Activated CD4-positive, alpha-beta T cell treated with anti-CD3 and anti-CD28 coated beads, Interleukin-2, amount 50 U/mL, for 16 hours (primary cell): ENCODE measurements around the gene MRPL49.
A peak's percentile ranks its signal among the peaks of the same experiment; 100 is the strongest.
"Not testable (repeated sequence)": the region's sequence is repeated elsewhere in the genome, so short reads cannot be mapped to it uniquely, and the experiment has no call there.

Experiments
- DNase-seq: peaks from one replicate; pipeline ENCODE4 v3.0.0-alpha.2; 2020

Gene MRPL49

DNA sequence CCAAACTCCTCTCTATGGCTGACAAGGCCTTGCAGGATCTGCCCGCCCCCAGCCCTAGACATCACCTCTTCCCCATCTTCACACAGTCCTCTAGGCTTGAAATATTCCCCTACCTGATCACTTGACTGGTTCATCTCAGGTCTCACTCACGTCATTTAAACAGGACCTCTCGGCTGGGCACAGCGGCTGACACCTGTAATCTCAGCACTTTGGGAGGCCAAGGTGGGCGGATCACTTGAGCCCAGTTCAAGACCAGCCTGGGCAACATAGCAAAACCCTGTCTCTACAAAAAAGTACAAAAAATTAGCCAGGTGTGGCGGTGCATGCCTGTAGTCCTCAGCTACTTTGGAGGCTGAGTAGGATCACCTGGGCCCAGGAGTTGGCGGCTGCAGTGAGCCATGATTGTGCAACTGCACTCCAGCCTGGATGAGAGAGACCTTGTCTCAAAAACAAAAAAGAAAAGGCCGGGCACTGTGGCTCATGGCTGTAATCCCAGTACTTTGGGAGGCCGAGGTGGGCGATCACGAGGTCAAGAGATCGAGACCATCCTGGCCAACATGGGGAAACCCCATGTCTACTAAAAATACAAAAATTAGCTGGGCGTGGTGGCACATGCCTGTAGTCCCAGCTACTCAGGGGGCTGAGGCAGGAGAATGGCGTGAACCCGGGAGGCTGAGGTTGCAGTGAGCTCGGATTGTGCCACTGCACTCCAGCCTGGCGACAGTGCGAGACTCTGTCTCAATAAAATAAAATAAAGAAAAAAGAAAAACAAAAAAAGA, 3.0 kb upstream of the MRPL49 start:
- DNase-seq = not testable (repeated sequence)

DNA sequence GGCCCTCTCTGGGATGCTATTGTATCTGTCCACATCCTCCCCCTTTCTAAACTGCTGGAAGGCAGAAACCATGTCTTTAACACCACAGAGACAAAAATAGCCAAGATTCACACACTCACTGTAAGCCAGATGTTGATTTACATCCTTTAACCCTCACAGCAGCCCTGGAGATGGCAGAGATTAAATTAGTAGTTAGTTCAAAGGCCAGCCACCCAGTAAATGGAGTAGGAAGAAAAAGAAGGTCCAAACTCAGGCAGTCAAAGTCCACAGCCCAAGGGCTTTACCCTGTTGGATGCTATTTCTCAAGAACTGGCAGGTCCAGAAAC, 2.5 kb upstream of the MRPL49 start:
- no peak for DNase-seq

DNA sequence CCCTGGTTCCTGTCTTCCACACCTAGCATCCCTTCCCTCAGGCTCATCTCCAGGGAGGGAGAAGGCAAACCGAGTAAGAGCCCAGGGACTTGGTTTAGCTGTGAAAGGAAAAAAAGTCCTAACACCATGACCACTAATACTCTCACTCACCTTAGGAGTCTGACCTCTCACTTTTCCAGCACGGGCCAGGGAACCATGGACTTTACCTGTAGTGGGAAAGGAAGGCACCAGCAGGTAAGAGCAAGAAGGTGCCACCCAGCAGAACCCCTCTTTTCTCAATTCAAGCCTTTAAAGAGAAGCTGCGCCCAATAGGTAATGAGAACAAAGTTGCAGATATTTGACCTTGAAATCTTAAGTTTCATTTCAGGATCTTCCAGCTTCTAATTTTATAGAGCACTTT, 1.3 kb upstream of the MRPL49 start:
- no peak for DNase-seq

DNA sequence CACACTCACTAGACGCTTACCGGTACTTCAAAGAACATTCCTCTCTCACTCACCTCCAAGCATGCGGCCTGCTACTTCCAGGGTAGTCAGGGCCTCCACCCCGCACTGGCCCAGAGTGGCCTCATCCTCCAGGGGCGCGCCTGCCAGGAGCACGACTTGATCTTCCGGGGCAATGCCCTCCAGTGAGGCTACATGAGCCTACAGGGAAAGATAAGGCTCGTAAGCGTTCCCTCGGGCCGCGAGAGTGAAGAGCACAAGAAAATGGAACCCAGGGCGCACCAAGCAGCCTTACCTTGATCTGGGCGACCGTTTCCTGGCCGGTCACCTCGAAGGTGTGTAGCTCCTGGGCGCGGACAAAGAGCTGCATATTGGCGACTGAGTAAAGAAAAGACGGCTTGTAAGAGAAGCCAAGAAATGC, 665 bp upstream of the MRPL49 start:
- peak; percentile 25 for DNase-seq

GRCh38 chr11:65124480-65125196, 2.5 kb downstream of the MRPL49 start:
- no peak for DNase-seq

- no peak for DNase-seq
Measured at GRCh38 chr11:65125197-65126056, 3.3 kb downstream of the MRPL49 start.

GRCh38 chr11:65126624-65127274, 4.6 kb downstream of the MRPL49 start:
- no peak for DNase-seq

GRCh38 chr11:65127473-65128181, 5.5 kb downstream of the MRPL49 start:
- DNase-seq = no peak

DNA sequence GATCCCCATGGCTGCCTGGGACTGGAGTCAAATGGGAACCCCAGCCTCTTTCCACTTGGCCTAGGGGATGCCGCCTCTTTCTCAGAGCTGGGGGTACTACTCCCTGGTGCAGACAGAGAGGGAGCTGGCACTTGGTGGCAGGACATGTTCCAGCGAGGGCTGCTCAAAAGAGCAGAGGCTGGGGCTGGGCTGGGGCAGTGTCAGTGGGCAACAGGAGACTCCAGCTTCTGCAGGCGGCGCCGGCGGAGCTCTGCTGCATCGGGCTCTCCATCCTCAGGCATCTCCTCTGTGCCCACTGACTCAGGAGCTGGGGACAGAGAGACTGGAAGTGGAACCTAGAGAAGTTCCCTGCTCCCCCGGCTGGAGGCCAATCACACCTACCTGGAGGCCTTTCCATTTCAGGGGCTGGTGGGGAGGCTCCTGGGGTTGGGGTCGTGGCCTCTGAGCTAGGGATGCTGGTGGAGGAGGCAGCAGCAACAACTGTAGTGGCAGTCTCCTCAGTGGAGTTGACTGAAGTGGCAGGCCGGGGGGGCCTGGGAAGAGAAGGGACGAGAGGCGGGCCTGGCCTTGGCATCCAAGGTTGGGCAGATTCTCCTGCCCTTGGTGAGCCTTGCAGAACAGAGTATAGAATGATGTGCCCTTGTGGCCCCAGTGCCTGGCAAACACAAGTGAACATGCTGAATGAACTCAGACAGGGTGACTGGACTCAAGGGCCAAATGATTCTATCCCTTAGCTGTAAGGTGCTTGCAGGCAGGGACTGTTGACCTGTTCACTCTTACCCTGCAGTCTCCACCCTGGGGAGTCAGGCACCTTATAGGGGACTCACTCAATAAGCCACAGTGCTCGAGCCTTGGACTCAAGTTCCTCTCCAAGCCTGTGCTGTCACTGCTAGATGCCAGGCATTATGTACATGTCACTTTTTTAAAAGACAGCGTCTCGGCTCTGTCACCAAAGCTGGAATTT, 6.3 kb downstream of the MRPL49 start:
- no peak for DNase-seq

DNA sequence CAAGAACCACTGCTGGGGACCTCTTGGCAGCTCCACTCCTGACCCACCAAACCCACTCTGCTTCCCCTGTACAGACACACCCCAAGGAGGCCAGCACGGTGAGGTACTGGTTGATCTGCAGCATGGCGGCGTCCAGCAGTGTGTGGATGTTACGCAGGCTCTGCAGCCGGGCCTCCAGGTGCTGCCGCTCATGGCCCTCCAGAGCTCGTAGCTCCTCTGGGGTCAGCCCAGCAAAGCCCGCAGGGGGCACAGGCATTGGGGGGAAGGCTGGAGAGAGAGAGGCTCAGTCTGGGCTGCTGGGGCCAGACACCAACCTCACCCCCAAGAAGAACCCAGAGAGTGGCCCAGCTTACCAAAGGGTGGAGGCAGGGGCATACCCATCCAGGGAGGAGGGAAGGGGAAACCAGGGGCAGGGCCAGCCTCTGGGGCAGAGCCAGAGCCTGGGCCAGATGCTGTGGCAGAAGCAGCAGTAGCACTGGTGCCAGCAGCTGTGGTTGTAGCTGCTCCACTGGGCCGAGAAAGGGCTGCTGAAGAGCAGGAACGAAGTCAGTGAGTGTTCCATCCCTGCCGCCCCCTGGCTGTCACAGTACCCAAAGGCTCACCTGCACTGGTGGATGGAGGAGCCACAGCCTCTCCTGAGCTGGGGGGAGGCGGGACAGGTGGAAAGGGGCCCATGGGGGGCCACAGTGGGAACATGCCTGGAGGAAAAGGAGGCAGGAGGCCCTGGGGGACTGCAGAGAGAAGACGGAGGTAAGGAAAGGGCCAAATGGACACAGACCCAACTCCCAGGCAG, 7.7 kb downstream of the MRPL49 start:
- no peak for DNase-seq

- DNase-seq = no peak
Measured at GRCh38 chr11:65130631-65131416, 8.7 kb downstream of the MRPL49 start.

GRCh38 chr11:65131417-65131776, 9.3 kb downstream of the MRPL49 start:
- no peak for DNase-seq

DNA sequence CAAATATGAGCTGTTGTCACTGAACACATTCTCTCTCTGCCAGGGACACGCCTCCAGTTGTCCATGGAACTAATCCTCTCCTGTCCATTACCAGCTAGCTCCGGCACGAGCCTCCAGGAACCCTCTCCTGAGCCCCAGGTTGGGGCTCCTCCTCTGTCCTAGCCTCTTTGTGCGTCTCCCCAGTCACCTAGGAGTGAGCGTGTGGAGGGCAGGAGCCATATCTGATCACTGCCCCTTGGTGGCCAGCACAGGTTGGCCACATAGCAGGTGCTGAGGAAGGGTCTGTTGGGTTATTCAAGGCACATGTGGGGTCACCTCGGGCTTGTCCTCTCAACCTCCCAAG, 9.7 kb downstream of the MRPL49 start:
- DNase-seq = no peak

GRCh38 chr11:65132238-65132987, 10.3 kb downstream of the MRPL49 start:
- no peak for DNase-seq

DNA sequence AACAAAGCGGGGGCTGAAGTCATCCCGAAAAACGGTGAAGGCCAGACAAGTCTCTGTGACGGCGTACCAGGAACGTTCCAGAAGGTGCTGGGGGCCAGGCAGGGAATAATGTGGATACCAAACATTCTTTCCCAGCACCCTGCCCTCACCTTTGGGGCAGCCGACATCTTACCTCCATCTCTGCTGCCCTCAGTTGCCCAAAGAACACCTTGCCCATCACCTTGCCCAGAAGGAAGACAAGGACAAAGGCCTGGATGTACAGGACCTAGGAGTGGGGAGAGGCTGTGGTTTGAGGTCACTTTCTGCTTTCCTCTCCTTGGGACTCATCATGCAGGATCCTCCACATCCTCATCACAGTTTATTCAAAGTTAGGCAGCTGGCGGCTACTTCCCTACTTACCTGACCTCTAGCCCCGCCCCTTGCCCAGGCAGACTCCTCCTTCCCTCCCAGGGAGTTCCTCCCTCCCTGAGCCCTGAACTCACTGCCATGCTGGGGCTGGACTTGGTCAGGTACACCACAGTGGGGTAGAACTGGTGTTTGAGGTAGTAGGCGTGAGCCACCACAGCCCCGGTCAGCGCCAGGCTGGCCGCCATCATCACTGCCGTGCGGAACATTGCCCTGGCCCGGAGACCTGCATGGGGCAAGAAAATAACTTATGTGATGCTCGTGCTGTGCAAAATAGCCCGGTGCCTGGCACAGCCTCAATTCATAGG, 11.0 kb downstream of the MRPL49 start:
- DNase-seq = peak; percentile 63

DNA sequence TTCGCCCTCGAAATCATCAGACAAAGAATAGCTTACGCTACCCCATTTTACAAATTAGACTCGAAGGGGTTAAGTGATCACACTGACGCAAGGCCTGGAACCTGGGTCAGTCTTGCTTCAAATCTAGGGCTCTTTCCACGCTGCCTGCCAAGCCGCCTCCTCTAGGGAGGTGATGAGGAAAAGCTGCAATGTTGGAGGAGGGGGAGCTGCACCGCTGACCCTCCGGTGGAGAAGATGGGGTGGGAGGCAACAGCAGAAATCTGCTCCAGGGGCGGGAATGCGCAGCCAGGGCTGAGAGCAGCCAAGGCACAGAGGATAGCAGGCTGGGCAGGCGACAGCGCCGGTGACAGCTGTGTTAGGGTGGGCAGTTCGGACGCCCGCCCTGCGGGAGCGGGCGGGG, 11.6 kb downstream of the MRPL49 start:
- DNase-seq = no peak

GRCh38 chr11:65134240-65134951, 12.3 kb downstream of the MRPL49 start, which contains the start of gene SYVN1:
TSS of gene SYVN1 (minus strand) at chr11:65134519. CDS start at chr11:65133601, 918 bp downstream.
- peak; percentile 90 for DNase-seq
